CD4-positive, CD25-positive, alpha-beta regulatory T cell (primary cell): Measurements from ENCODE around the gene PCSK4. TPM values are rescaled to one million over a fixed set of nuclear protein-coding genes. Genes with fewer than 3 reads are reported as not detected.
"Not testable (repeated sequence)": the region's sequence is repeated elsewhere in the genome, so short reads cannot be mapped to it uniquely, and the experiment has no call there.

Experiments
- ATAC-seq, 2 donors: fragments of 150-1000 bp; cut with Tn5 transposase; one replicate each; pipeline ENCODE4 v1.10.0; 2021; ENCODE audit warnings: low read depth in 2 of 2, moderate number of reproducible peaks in 2 of 2, moderate library complexity in 1 of 2
- DNase-seq, 3 donors: peaks; one replicate each; pipeline versions ENCODE4 v3.0.0 to v3.0.0-alpha.2; 2012 to 2022; ENCODE audit warnings: mixed read lengths in 1 of 3
- H3K27ac ChIP-seq: one replicate; pipeline ENCODE4 v1.7.0; 2013; ENCODE audit warnings: mild to moderate bottlenecking, low read length; ENCODE audit not compliant: insufficient read depth, poor library complexity, severe bottlenecking
- H3K27me3 ChIP-seq: one replicate; pipeline ENCODE4 v1.7.0; 2013; ENCODE audit warnings: low read length; ENCODE audit not compliant: control insufficient read depth, insufficient read depth
- H3K36me3 ChIP-seq: one replicate; pipeline ENCODE4 v1.7.0; 2013; ENCODE audit warnings: mild to moderate bottlenecking, low read length, moderate library complexity; ENCODE audit not compliant: control insufficient read depth, insufficient read depth
- H3K4me1 ChIP-seq: 2 replicates; pipeline ENCODE4 v1.7.0; 2013; ENCODE audit warnings: mild to moderate bottlenecking, low read length; ENCODE audit not compliant: insufficient read depth, control insufficient read depth, poor library complexity, severe bottlenecking
- H3K4me3 ChIP-seq: one replicate; pipeline ENCODE4 v1.7.0; 2013; ENCODE audit warnings: low read depth, mild to moderate bottlenecking, low read length, moderate library complexity
- H3K9me3 ChIP-seq, 2 experiments: 1 replicate in 1 of 2; 2 replicates in 1 of 2; pipeline ENCODE4 v1.7.0; 2013; ENCODE audit warnings: low read length in 2 of 2, mild to moderate bottlenecking in 1 of 2, moderate library complexity in 1 of 2; ENCODE audit not compliant: control insufficient read depth in 2 of 2
- H3K27ac Mint-ChIP-seq, 3 donors: one replicate each; pipeline ENCODE4 v1.8.0; 2020 to 2022; ENCODE audit warnings: mild to moderate bottlenecking in 3 of 3, mixed read lengths in 3 of 3, moderate library complexity in 2 of 3
- H3K27me3 Mint-ChIP-seq: one replicate; pipeline ENCODE4 v1.8.0; 2022; ENCODE audit warnings: mild to moderate bottlenecking, mixed read lengths
- H3K36me3 Mint-ChIP-seq: one replicate; pipeline ENCODE4 v1.8.0; 2020; ENCODE audit warnings: mixed read lengths
- H3K4me1 Mint-ChIP-seq, 4 donors: one replicate each; pipeline ENCODE4 v1.8.0; 2020 to 2022; ENCODE audit warnings: mixed read lengths in 4 of 4, mild to moderate bottlenecking in 1 of 4
- H3K4me3 Mint-ChIP-seq, 4 donors: one replicate each; pipeline ENCODE4 v1.8.0; 2020 to 2022; ENCODE audit warnings: mild to moderate bottlenecking in 4 of 4, mixed read lengths in 4 of 4, moderate library complexity in 3 of 4
- H3K9me3 Mint-ChIP-seq, 7 donors: one replicate each; pipeline ENCODE4 v1.8.0; 2020 to 2022; ENCODE audit warnings: mixed read lengths in 7 of 7, mild to moderate bottlenecking in 3 of 7, moderate library complexity in 2 of 7
- polyA plus RNA-seq, 4 donors: library from polyadenylated mRNA; unstranded; fragments of 300-500 nt; fragmentation: Illumina TruSeq; gene quantifications; one replicate each; pipeline ENCODE4 v1.2.3, GENCODE V29; 2021
- total RNA-seq: library from RNA; stranded (reverse); gene quantifications from one replicate; pipeline ENCODE4 v1.2.3, GENCODE V29; 2022

Gene PCSK4
- total RNA-seq (1.3 TPM), polyA plus RNA-seq (1 to 10 TPM in 1 of 4 donors, under 1 TPM in 2, not detected in 1; 0.08 to 1.3 (median 0.29) TPM)

DNA sequence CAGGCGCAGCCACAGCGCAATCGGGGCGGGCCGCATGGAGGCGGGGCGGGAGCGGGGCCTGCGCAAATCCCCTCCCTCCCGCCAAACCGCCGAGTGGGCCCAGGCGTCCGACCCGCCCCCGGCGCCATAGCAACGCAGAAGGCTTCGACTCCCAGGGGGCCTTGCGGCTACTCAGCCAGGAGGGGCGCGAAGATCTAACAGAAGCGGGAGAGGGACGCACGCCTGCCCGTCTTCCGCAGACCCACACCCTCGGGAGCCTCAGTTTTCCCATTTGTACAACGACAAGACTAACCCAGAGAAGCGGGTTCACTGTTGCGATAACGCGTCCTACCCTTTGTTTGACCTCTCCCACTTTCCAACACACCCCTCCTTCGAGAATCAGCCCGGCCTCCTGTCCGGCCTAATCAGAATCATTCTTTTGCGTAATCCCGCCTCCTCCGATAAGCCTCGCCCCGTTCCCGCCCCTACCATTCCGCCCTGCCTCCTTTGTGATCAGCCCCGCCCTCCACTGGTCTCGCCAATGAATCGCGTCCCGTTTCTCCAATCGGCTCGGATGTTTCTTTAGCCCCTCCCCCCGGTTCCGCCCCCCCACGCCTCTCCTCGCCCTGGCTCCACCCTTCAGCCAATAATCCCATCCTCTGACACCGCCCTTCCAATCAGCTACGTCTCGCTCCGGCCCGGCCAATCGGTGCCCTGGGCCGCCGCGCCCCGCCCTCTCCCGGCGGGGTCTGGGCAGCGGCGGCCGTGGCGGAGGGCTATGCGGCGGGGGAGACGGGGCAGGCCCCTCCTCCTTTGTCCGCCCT, at the start of gene PCSK4:
Gene PCSK4 (minus strand): TSS at position 40 of the 803 bp plus-strand sequence. CDS start 4 bp downstream, at position 36.
- peaks cover 12% of the 10 kb centered on the region for H3K27me3 Mint-ChIP-seq
- ATAC-seq (peak; percentile 85 to 87), DNase-seq (peak; percentile 95 to 99 (median 98))
- H3K27ac Mint-ChIP-seq, result peak within 1 kb of the TSS in 2 of 3 donors; percentile 89 to 94
- Histone ChIP-seq H3K27ac (peak within 1 kb of the TSS; percentile 17), H3K4me3 (peak within 1 kb of the TSS; percentile 76), H3K4me1 (peaks cover 18% of the 10 kb centered on the region), H3K9me3 (no peaks in the 10 kb centered on the region), H3K36me3 (no peaks in the 10 kb centered on the region), H3K27me3 (no peaks in the 10 kb centered on the region)
- H3K36me3 Mint-ChIP-seq, result no peaks in the 10 kb centered on the region
- peak within 1 kb of the TSS; percentile 86 to 91 (median 88) for H3K4me3 Mint-ChIP-seq
- peaks cover 0 to 18% (median 5%) of the 10 kb centered on the region in 4 donors for H3K4me1 Mint-ChIP-seq
- no peaks in the 10 kb centered on the region for H3K9me3 Mint-ChIP-seq

GRCh38 chr19:1539749-1540148, 49.6 kb upstream of the PCSK4 start:
- not testable (repeated sequence) for H3K9me3 ChIP-seq, H3K36me3 ChIP-seq, H3K4me3 Mint-ChIP-seq, H3K27ac ChIP-seq, H3K27me3 ChIP-seq, H3K9me3 Mint-ChIP-seq, H3K4me1 ChIP-seq, ATAC-seq, H3K36me3 Mint-ChIP-seq, DNase-seq, H3K4me1 Mint-ChIP-seq, H3K4me3 ChIP-seq, H3K27ac Mint-ChIP-seq
- H3K27me3 Mint-ChIP-seq, result peaks cover 32% of the 10 kb centered on the region

DNA sequence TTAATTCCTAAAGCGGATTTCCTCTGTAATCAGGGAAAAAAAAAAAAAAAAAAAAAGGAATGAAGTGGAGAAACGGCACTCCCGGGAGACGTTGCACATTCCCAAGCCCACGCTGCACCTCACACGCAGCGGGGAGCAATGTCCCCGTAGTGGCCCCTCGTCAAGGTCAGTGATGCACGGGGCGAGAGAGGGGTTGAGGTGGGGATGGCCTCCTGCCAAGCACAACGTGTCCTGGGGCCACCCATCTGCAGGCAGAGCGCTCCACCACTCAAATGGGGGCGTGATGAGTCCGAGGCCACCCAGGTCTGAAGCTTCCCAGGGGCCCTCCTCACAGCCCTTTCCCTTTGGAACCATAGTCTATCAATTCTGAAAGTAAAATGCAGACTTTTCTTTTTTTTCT, 48.8 kb upstream of the PCSK4 start:
- no peak overlapping the region for H3K27ac Mint-ChIP-seq
- H3K9me3 Mint-ChIP-seq, result peaks cover 0 to 4% (median 0%) of the 10 kb centered on the region in 7 donors
- ATAC-seq (no peak), DNase-seq (no peak)
- no peaks in the 10 kb centered on the region for H3K4me1 Mint-ChIP-seq
- no peaks in the 10 kb centered on the region for H3K36me3 Mint-ChIP-seq
- H3K27me3 ChIP-seq, result no peaks in the 10 kb centered on the region
- H3K36me3 ChIP-seq, result no peaks in the 10 kb centered on the region
- no peak overlapping the region for H3K27ac ChIP-seq
- H3K4me3 Mint-ChIP-seq, result no peak overlapping the region
- no peaks in the 10 kb centered on the region for H3K9me3 ChIP-seq
- H3K27me3 Mint-ChIP-seq, result peaks cover 32% of the 10 kb centered on the region
- H3K4me3 ChIP-seq, result no peak overlapping the region
- H3K4me1 ChIP-seq, result no peaks in the 10 kb centered on the region

GRCh38 chr19:1535699-1536098, 45.5 kb upstream of the PCSK4 start:
- not testable (repeated sequence) for H3K4me3 ChIP-seq, H3K4me1 ChIP-seq, H3K27ac Mint-ChIP-seq

GRCh38 chr19:1534972-1535371, 44.8 kb upstream of the PCSK4 start:
- Histone ChIP-seq H3K4me1 (no peaks in the 10 kb centered on the region), H3K27ac (no peak overlapping the region), H3K9me3 (no peaks in the 10 kb centered on the region), H3K4me3 (no peak overlapping the region), H3K27me3 (no peaks in the 10 kb centered on the region), H3K36me3 (no peaks in the 10 kb centered on the region)
- H3K4me3 Mint-ChIP-seq, result no peak overlapping the region
- no peaks in the 10 kb centered on the region for H3K4me1 Mint-ChIP-seq
- peaks cover 8% of the 10 kb centered on the region for H3K27me3 Mint-ChIP-seq
- peaks cover 0 to 1% (median 0%) of the 10 kb centered on the region in 7 donors for H3K9me3 Mint-ChIP-seq
- no peak for ATAC-seq
- no peaks in the 10 kb centered on the region for H3K36me3 Mint-ChIP-seq
- no peak for DNase-seq
- H3K27ac Mint-ChIP-seq, result no peak overlapping the region

More at GRCh38 chr19:1535699-1536098, 45.5 kb upstream of the PCSK4 start:
- H3K27me3 ChIP-seq, H3K36me3 Mint-ChIP-seq, H3K9me3 ChIP-seq, DNase-seq, H3K4me3 Mint-ChIP-seq, H3K36me3 ChIP-seq, H3K9me3 Mint-ChIP-seq, ATAC-seq, H3K4me1 Mint-ChIP-seq, H3K27ac ChIP-seq: not testable (repeated sequence)
- peaks cover 10% of the 10 kb centered on the region for H3K27me3 Mint-ChIP-seq

GRCh38 chr19:1533510-1534150, 43.5 kb upstream of the PCSK4 start:
- H3K4me1 ChIP-seq, result no peaks in the 10 kb centered on the region
- ATAC-seq (no peak), DNase-seq (no peak)
- Mint-ChIP-seq H3K36me3 (no peaks in the 10 kb centered on the region), H3K27me3 (peaks cover 8% of the 10 kb centered on the region), H3K9me3 (peaks cover 0 to 1% (median 0%) of the 10 kb centered on the region in 7 donors), H3K4me3 (no peak overlapping the region), H3K27ac (no peak overlapping the region), H3K4me1 (no peaks in the 10 kb centered on the region)
- no peak overlapping the region for H3K27ac ChIP-seq
- H3K9me3 ChIP-seq, result no peaks in the 10 kb centered on the region
- no peaks in the 10 kb centered on the region for H3K36me3 ChIP-seq
- H3K4me3 ChIP-seq, result no peak overlapping the region
- H3K27me3 ChIP-seq, result no peaks in the 10 kb centered on the region

DNA sequence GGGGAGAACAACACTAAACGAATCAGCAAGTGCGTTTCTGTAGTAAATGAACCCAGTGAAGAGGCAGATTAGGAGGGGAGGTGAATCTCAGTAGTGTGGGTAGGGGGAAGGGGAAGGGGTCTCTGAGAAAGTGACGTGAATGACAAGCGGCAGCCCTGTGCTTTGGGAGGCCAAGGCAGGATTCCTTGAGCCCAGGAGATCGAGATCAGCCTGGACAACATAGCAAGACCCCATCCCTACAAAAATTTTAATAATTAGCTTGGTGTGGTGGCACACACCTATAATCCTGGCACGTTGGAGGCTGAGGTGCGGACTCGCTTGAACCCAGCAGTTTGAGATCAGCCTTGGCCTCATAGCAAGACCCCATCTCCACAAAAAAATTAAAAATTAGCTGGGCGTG, 41.9 kb upstream of the PCSK4 start:
- DNase-seq (no peak), ATAC-seq (no peak)
- H3K9me3 Mint-ChIP-seq, result peaks cover 0 to 1% (median 0%) of the 10 kb centered on the region in 7 donors
- H3K4me1 Mint-ChIP-seq, result no peaks in the 10 kb centered on the region
- no peaks in the 10 kb centered on the region for H3K9me3 ChIP-seq
- peaks cover 7% of the 10 kb centered on the region for H3K27me3 Mint-ChIP-seq
- H3K4me3 ChIP-seq, result no peak overlapping the region
- no peak overlapping the region for H3K27ac ChIP-seq
- H3K27me3 ChIP-seq, result no peaks in the 10 kb centered on the region
- H3K4me1 ChIP-seq, result no peaks in the 10 kb centered on the region
- H3K36me3 ChIP-seq, result no peaks in the 10 kb centered on the region
- no peak overlapping the region for H3K27ac Mint-ChIP-seq
- H3K36me3 Mint-ChIP-seq, result no peaks in the 10 kb centered on the region
- H3K4me3 Mint-ChIP-seq, result no peak overlapping the region
